ENCODE measurements around the gene NOTCH1.

NOTCH1 gene

GRCh38 chr9:136488247-136489214 is 57.3 kb downstream of the NOTCH1 start:
- no peak overlapping the region for H3K4me3 ChIP-seq (IDR thresholded peaks at IDR 0.05; ENCODE audit: insufficient read depth, low read depth, low read length)

GRCh38 chr9:136487672-136488071 is 58.2 kb downstream of the NOTCH1 start:
- H4K20me1 ChIP-seq (ENCODE audit: insufficient read depth), result no peaks in the 10 kb centered on the region
- peaks cover 10% of the 10 kb centered on the region for H3K4me1 ChIP-seq (ENCODE audit: low read depth, poor library complexity, severe bottlenecking)
- no peak overlapping the region for H3K9ac ChIP-seq
- H3K79me2 ChIP-seq (ENCODE audit: insufficient read depth, low read depth), result peaks cover 1% of the 10 kb centered on the region; the same call in 1 of the 2 replicates
- peaks cover 75% of the 10 kb centered on the region for H3K27me3 ChIP-seq (ENCODE audit: insufficient read depth, low read depth)
- TF ChIP-seq, protein P1, sequence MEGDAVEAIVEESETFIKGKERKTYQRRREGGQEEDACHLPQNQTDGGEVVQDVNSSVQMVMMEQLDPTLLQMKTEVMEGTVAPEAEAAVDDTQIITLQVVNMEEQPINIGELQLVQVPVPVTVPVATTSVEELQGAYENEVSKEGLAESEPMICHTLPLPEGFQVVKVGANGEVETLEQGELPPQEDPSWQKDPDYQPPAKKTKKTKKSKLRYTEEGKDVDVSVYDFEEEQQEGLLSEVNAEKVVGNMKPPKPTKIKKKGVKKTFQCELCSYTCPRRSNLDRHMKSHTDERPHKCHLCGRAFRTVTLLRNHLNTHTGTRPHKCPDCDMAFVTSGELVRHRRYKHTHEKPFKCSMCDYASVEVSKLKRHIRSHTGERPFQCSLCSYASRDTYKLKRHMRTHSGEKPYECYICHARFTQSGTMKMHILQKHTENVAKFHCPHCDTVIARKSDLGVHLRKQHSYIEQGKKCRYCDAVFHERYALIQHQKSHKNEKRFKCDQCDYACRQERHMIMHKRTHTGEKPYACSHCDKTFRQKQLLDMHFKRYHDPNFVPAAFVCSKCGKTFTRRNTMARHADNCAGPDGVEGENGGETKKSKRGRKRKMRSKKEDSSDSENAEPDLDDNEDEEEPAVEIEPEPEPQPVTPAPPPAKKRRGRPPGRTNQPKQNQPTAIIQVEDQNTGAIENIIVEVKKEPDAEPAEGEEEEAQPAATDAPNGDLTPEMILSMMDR (conservative IDR thresholded peaks at IDR 0.05; ENCODE audit: low read depth, low read length), result no peak
- no peak overlapping the region for H2AFZ ChIP-seq (ENCODE audit: low read depth)
- H3K36me3 ChIP-seq (ENCODE audit: insufficient read depth), result no peaks in the 10 kb centered on the region
- H3K27ac ChIP-seq, result no peak overlapping the region
- no peak overlapping the region for H3K4me3 ChIP-seq (IDR thresholded peaks at IDR 0.05; ENCODE audit: insufficient read depth, low read depth, low read length)
- H3K4me2 ChIP-seq, result no peak overlapping the region

More at GRCh38 chr9:136488247-136489214, 57.3 kb downstream of the NOTCH1 start:
- no peaks in the 10 kb centered on the region for H4K20me1 ChIP-seq (ENCODE audit: insufficient read depth)
- TF ChIP-seq, protein P1 (conservative IDR thresholded peaks at IDR 0.05; ENCODE audit: low read depth, low read length), result peak; percentile 95
- no peak overlapping the region for H3K4me2 ChIP-seq
- no peaks in the 10 kb centered on the region for H3K36me3 ChIP-seq (ENCODE audit: insufficient read depth)
- H3K27me3 ChIP-seq (ENCODE audit: insufficient read depth, low read depth), result peaks cover 82% of the 10 kb centered on the region
- H3K4me1 ChIP-seq (ENCODE audit: low read depth, poor library complexity, severe bottlenecking), result peaks cover 10% of the 10 kb centered on the region
- H2AFZ ChIP-seq (ENCODE audit: low read depth), result no peak overlapping the region
- no peak overlapping the region for H3K9ac ChIP-seq
- no peaks in the 10 kb centered on the region for H3K79me2 ChIP-seq (ENCODE audit: insufficient read depth, low read depth)
- H3K27ac ChIP-seq, result no peak overlapping the region

DNA sequence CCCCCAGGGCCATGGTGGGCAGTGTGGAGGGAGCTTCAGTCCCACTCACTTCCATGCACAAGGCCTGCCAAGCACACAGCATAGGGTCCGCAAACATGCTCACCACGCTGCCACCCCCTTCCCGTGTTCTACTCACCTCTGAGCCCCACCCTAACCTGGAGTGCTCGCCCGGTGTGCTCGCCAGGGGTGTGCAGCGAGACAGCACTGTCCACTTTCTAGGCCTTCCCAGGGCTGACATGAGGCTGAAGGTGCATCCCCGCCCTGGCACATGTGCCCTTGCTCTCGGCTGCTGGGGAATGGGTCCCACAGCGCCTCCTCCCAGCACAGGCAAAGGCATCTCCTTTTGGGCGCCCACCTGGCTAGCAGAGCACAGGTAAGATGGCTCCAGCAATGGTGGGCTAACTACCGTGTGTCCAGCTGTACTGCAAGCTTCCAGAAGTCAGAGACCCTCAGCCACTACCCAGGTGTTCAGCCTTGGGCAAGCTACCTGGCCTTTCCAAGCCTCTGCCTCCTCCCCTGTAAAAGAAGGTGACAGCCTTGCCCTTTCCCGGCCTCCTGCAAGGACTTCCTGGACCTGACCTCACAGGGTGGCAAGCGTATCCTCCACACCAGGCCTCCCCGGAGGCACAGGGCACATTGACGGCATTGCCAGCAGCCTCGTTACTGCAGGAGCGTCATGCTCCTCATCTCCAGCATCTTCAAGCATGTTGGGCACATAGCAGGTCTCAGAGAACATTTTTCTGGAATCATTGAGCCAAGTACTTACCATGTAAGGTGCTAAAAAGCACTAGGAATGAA is 58.8 kb downstream of the NOTCH1 start:
- peaks cover 8% of the 10 kb centered on the region for H3K79me2 ChIP-seq (ENCODE audit: insufficient read depth, low read depth)
- peaks cover 69% of the 10 kb centered on the region for H3K27me3 ChIP-seq (ENCODE audit: insufficient read depth, low read depth)
- no peak overlapping the region for H3K4me3 ChIP-seq (IDR thresholded peaks at IDR 0.05; ENCODE audit: insufficient read depth, low read depth, low read length)
- TF ChIP-seq, protein P1 (conservative IDR thresholded peaks at IDR 0.05; ENCODE audit: low read depth, low read length), result no peak
- peaks cover 10% of the 10 kb centered on the region for H3K4me1 ChIP-seq (ENCODE audit: low read depth, poor library complexity, severe bottlenecking)
- H3K9ac ChIP-seq, result no peak overlapping the region
- H3K4me2 ChIP-seq, result no peak overlapping the region
- H3K36me3 ChIP-seq (ENCODE audit: insufficient read depth), result no peaks in the 10 kb centered on the region
- H4K20me1 ChIP-seq (ENCODE audit: insufficient read depth), result 0 out of 2 replicates have a peak, but pooled peaks cover under 1% of the 10 kb centered on the region
- H2AFZ ChIP-seq (ENCODE audit: low read depth), result no peak overlapping the region
- no peak overlapping the region for H3K27ac ChIP-seq

GRCh38 chr9:136486131-136486530 is 59.7 kb downstream of the NOTCH1 start:
- no peak overlapping the region for H3K4me2 ChIP-seq
- peaks cover 17% of the 10 kb centered on the region for H3K79me2 ChIP-seq (ENCODE audit: insufficient read depth, low read depth)
- H3K36me3 ChIP-seq (ENCODE audit: insufficient read depth), result no peaks in the 10 kb centered on the region
- no peak overlapping the region for H3K4me3 ChIP-seq (IDR thresholded peaks at IDR 0.05; ENCODE audit: insufficient read depth, low read depth, low read length)
- H3K27ac ChIP-seq, result no peak overlapping the region
- no peak overlapping the region for H3K9ac ChIP-seq
- 0 out of 2 replicates have a peak, but pooled peaks cover 7% of the 10 kb centered on the region for H4K20me1 ChIP-seq (ENCODE audit: insufficient read depth)
- peaks cover 62% of the 10 kb centered on the region for H3K27me3 ChIP-seq (ENCODE audit: insufficient read depth, low read depth)
- no peak overlapping the region for H2AFZ ChIP-seq (ENCODE audit: low read depth)
- H3K4me1 ChIP-seq (ENCODE audit: low read depth, poor library complexity, severe bottlenecking), result peaks cover 15% of the 10 kb centered on the region
- TF ChIP-seq, protein P1 (conservative IDR thresholded peaks at IDR 0.05; ENCODE audit: low read depth, low read length), result no peak
